IMR-90 (cell line): ENCODE measurements around the gene NPIPA1. TPM values are rescaled to one million over a fixed set of nuclear protein-coding genes. Genes with fewer than 3 reads are reported as not detected.

Experiments used
- ATAC-seq: fragments of 200-7000 bp; cut with Tn5 transposase; 2 replicates; pipeline ENCODE4 v1.9.1; 2020; ENCODE audit warnings: low read depth, mild to moderate bottlenecking, moderate library complexity
- BruUV-seq: library from RNA; stranded (reverse); fragments of 400-500 nt; replicated peaks from 2 replicates; lab custom pipeline; 2021; lab: Mats Ljungman, UMichigan
- CTCF ChIA-PET: fragments of 300-600 bp; formaldehyde crosslinking; extraction: SDS; loops from one replicate; lab custom pipeline; 2021; ENCODE audit warnings: antibody characterized with exemption; lab: Yijun Ruan, JAX
- POLR2A ChIA-PET: fragments of 300-600 bp; sonication (Branson Sonifier 250); formaldehyde crosslinking; loops from one replicate; lab custom pipeline; 2022; ENCODE audit warnings: antibody characterized with exemption; ENCODE audit not compliant: unreplicated experiment; lab: Charles Lee
- DNase-seq: peaks from one replicate; pipeline ENCODE4 v3.0.0; 2013
- H2AFZ ChIP-seq: replicated peaks from 2 replicates; pipeline ENCODE3; 2013; ENCODE audit warnings: low read length, mild to moderate bottlenecking; ENCODE audit not compliant: poor library complexity
- H2AK5ac ChIP-seq: 2 replicates; pipeline ENCODE4 v1.6.1; 2013; ENCODE audit warnings: low read depth, low read length, inconsistent platforms
- H2AK9ac ChIP-seq: replicated peaks from 2 replicates; pipeline ENCODE3; 2013; ENCODE audit warnings: mild to moderate bottlenecking, low read depth, low read length, moderate library complexity; ENCODE audit not compliant: poor library complexity
- H2BK120ac ChIP-seq: 2 replicates; pipeline ENCODE4 v1.6.1; 2013; ENCODE audit warnings: low read depth, low read length, inconsistent platforms
- H2BK15ac ChIP-seq: 3 replicates; pipeline ENCODE4 v1.6.1; 2013; ENCODE audit warnings: low read depth, low read length, inconsistent platforms
- H2BK20ac ChIP-seq: 2 replicates; pipeline ENCODE4 v1.6.1; 2013; ENCODE audit warnings: low read depth, mild to moderate bottlenecking, inconsistent platforms, low read length, moderate library complexity
- H2BK5ac ChIP-seq: 2 replicates; pipeline ENCODE4 v1.6.1; 2013; ENCODE audit warnings: mild to moderate bottlenecking, low read depth, low read length, inconsistent platforms; ENCODE audit not compliant: poor library complexity, severe bottlenecking
- H3K14ac ChIP-seq: replicated peaks from 2 replicates; pipeline ENCODE4 v1.6.1; 2013; ENCODE audit warnings: low read depth, low read length, inconsistent platforms
- H3K18ac ChIP-seq: 2 replicates; pipeline ENCODE4 v1.6.1; 2013; ENCODE audit warnings: low read depth, low read length, control low read depth
- H3K23ac ChIP-seq: 2 replicates; pipeline ENCODE4 v1.6.1; 2013; ENCODE audit warnings: low read depth, low read length, inconsistent platforms
- H3K27ac ChIP-seq: 2 replicates; pipeline ENCODE4 v1.5.1; 2013; ENCODE audit warnings: mild to moderate bottlenecking, control low read depth, low read length; ENCODE audit not compliant: insufficient read depth
- H3K27me3 ChIP-seq: 2 replicates; pipeline ENCODE4 v1.6.1; 2013; ENCODE audit warnings: low read length; ENCODE audit not compliant: control insufficient read depth, insufficient read depth
- H3K36me3 ChIP-seq: 2 replicates; pipeline ENCODE4 v1.6.1; 2013; ENCODE audit warnings: low read length, mixed read lengths; ENCODE audit not compliant: control insufficient read depth, insufficient read depth
- H3K4ac ChIP-seq: 2 replicates; pipeline ENCODE4 v1.6.1; 2013; ENCODE audit warnings: low read depth, low read length, inconsistent platforms
- H3K4me1 ChIP-seq: 2 replicates; pipeline ENCODE4 v1.6.1; 2013; ENCODE audit warnings: low read length, mixed read lengths; ENCODE audit not compliant: control insufficient read depth, insufficient read depth
- H3K4me2 ChIP-seq: 2 replicates; pipeline ENCODE4 v1.6.1; 2013; ENCODE audit warnings: low read depth, mild to moderate bottlenecking, control low read depth, low read length, moderate library complexity
- H3K4me3 ChIP-seq: 2 replicates; pipeline ENCODE4 v1.5.1; 2013; ENCODE audit warnings: low read depth, mild to moderate bottlenecking, control low read depth, low read length, moderate library complexity; ENCODE audit not compliant: insufficient read depth
- H3K56ac ChIP-seq: 2 replicates; pipeline ENCODE4 v1.6.1; 2013; ENCODE audit warnings: low read length, inconsistent platforms; ENCODE audit not compliant: insufficient read depth; ENCODE audit errors: extremely low read depth
- H3K79me1 ChIP-seq, 2 experiments: 2 replicates each; pipeline ENCODE4 v1.6.1; 2013; ENCODE audit warnings: low read length in 2 of 2, inconsistent platforms in 1 of 2, low read depth in 1 of 2
- H3K9ac ChIP-seq: 2 replicates; pipeline ENCODE4 v1.6.1; 2013; ENCODE audit warnings: low read depth, low read length, control low read depth
- H3K9me1 ChIP-seq: 2 replicates; pipeline ENCODE4 v1.6.1; 2013; ENCODE audit warnings: low read length, inconsistent platforms; ENCODE audit not compliant: insufficient read depth
- H3K9me3 ChIP-seq: 2 replicates; pipeline ENCODE4 v1.6.1; 2013; ENCODE audit warnings: low read length; ENCODE audit not compliant: control insufficient read depth, insufficient read depth
- H4K20me1 ChIP-seq: 2 replicates; pipeline ENCODE4 v1.6.1; 2013; ENCODE audit warnings: low read length, inconsistent platforms; ENCODE audit not compliant: insufficient read depth
- H4K5ac ChIP-seq: 2 replicates; pipeline ENCODE4 v1.6.1; 2013; ENCODE audit warnings: mild to moderate bottlenecking, low read depth, low read length, control low read depth
- H4K8ac ChIP-seq, 2 experiments: 2 replicates each; pipeline ENCODE4 v1.6.1; 2013; ENCODE audit warnings: low read depth in 2 of 2, low read length in 2 of 2, control low read depth in 1 of 2, inconsistent platforms in 1 of 2
- H4K91ac ChIP-seq: 2 replicates; pipeline ENCODE4 v1.6.1; 2013; ENCODE audit warnings: low read depth, low read length, inconsistent platforms; ENCODE audit not compliant: insufficient read depth
- CEBPB ChIP-seq: IDR thresholded peaks from 2 replicates; pipeline ENCODE4 v1.6.1; 2012; ENCODE audit warnings: low read depth, low read length, improper control_type of control experiment
- MAFK ChIP-seq: IDR thresholded peaks from 2 replicates; pipeline ENCODE4 v1.6.1; 2012; ENCODE audit warnings: low read depth, low read length, improper control_type of control experiment
- RFX5 ChIP-seq: IDR thresholded peaks from 2 replicates; pipeline ENCODE4 v1.8.0; 2012; ENCODE audit warnings: low read depth, mild to moderate bottlenecking, low read length, moderate library complexity
- WGBS, 2 experiments: methylation state at CpG; one replicate each; pipeline versions ENCODE4 v1.1.5 to v1.1.7; 2013; ENCODE audit warnings: missing lambda C conversion rate in 2 of 2; ENCODE audit not compliant: insufficient read length in 1 of 2; ENCODE audit errors: extremely low coverage in 2 of 2; 5-methylcytosine and 5-hydroxymethylcytosine counted together
- dilution Hi-C: fragments of 300-500 bp; cut with HindIII; formaldehyde crosslinking; loops from one replicate; pipeline ENCODE4 v1.14.3; 2018; ENCODE audit warnings: low sequenced_read_pairs; ENCODE audit not compliant: unreplicated experiment
- in situ Hi-C: fragments of 300-500 bp; cut with MboI; formaldehyde crosslinking; loops from 3 replicates; pipeline ENCODE4 v1.14.3; 2019; ENCODE audit warnings: low sequenced_read_pairs, inconsistent platforms, mixed read lengths
- intact Hi-C: fragments of 100-400 bp; cut with micrococcal nuclease; formaldehyde crosslinking; loops from 2 replicates; pipeline ENCODE4 v1.10.0; 2022
- polyA plus RNA-seq, 3 experiments: library from polyadenylated mRNA; depleted of rRNA; stranded (reverse); fragments of >200 nt; gene quantifications; 2 replicates each; pipeline ENCODE4 v1.2.3, GENCODE V29; 2012; ENCODE audit warnings: low replicate concordance in 1 of 3
- total RNA-seq: library from RNA; depleted of rRNA; stranded (reverse); fragments of >200 nt; gene quantifications from 2 replicates; pipeline ENCODE4 v1.2.3, GENCODE V29; 2012

The NPIPA1 gene
- total and polyA plus RNA-seq, 2 of the 4 experiments (the other 2 are of a cell fraction) = 8.1 to 85.8 TPM

DNA sequence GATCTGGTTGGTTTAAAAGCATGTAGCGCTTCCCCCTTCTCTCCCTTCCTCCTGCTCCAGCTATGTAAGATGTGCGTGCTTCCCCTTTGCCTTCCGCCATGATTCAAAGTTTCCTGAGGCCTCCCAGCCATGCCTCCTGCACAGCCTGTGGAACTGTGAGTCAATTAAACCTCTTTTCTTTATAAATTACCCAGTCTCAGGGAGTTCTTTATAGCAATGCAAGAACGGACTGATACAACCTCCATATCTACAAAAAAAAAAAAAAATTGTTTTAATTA, 21.0 kb downstream of the NPIPA1 start:
- CTCF ChIA-PET = no interaction called here
- Histone ChIP-seq H2AK5ac (no peak overlapping the region), H3K27me3 (peaks cover 20% of the 10 kb centered on the region)

More for the DNA sequence above, 21.0 kb downstream of the NPIPA1 start:
- no peak overlapping the region for H3K23ac ChIP-seq
- no peak overlapping the region for H3K14ac ChIP-seq
- H3K4me1 ChIP-seq = no peaks in the 10 kb centered on the region
- dilution Hi-C loops = no loop called here
- H2BK120ac ChIP-seq = no peak overlapping the region
- H3K18ac ChIP-seq = no peak overlapping the region
- H3K4me2 ChIP-seq = no peak overlapping the region
- no peaks in the 10 kb centered on the region for H3K36me3 ChIP-seq
- no peaks in the 10 kb centered on the region for H4K20me1 ChIP-seq
- no peak overlapping the region for H4K91ac ChIP-seq
- no peak overlapping the region for H2BK20ac ChIP-seq
- no CpG with 5 or more reads among the region's 4 CpGs for WGBS, 2 experiments
- intact Hi-C loops = no loop called here
- no peaks in the 10 kb centered on the region for H3K79me1 ChIP-seq
- H2BK15ac ChIP-seq = no peak overlapping the region
- ATAC-seq = no peak
- in situ Hi-C loops = loop anchor here (25.0 kb wide), 1 partner anchor 321 kb away; the partner anchor contains the start of genes BFAR and PARN
- no peak overlapping the region for H2AFZ ChIP-seq
- no peak overlapping the region for H4K5ac ChIP-seq
- H4K8ac ChIP-seq = no peak overlapping the region
- H3K56ac ChIP-seq = no peak overlapping the region
- H3K9me3 ChIP-seq = peaks cover under 1% of the 10 kb centered on the region
- no peak overlapping the region for H2AK9ac ChIP-seq
- no peak for DNase-seq
- no peak overlapping the region for H3K4ac ChIP-seq
- H3K9ac ChIP-seq = no peak overlapping the region
- H2BK5ac ChIP-seq = no peak overlapping the region
- TF ChIP-seq RFX5 = no peak
- TF ChIP-seq MAFK = no peak
- TF ChIP-seq CEBPB = no peak
- POLR2A ChIA-PET = no interaction called here
- H3K4me3 ChIP-seq = no peak overlapping the region
- no peak overlapping the region for H3K27ac ChIP-seq
- no TSS peak for BruUV-seq
- H3K9me1 ChIP-seq = no peaks in the 10 kb centered on the region
